Spinal cord (tissue), 10 donors: ENCODE results near the gene RTF2. TPM values are rescaled to one million over a fixed set of nuclear protein-coding genes. Genes with fewer than 3 reads are reported as not detected.
A peak's percentile ranks its signal among the peaks of the same experiment; 100 is the strongest.

Experiments
- DNase-seq, 6 donors: peaks; one replicate each; pipeline versions ENCODE4 v3.0.0 to v3.0.0-alpha.2; 2013 to 2015; ENCODE audit warnings: low spot score in 6 of 6, low read depth in 4 of 6
- H3K27ac ChIP-seq: one replicate; pipeline ENCODE4 v1.5.1; 2013; ENCODE audit warnings: low read depth, low read length, control low read depth
- H3K27me3 ChIP-seq: one replicate; pipeline ENCODE4 v1.6.1; 2013; ENCODE audit warnings: low read length; ENCODE audit not compliant: control insufficient read depth, insufficient read depth
- H3K36me3 ChIP-seq: one replicate; pipeline ENCODE4 v1.6.1; 2013; ENCODE audit warnings: low read length; ENCODE audit not compliant: control insufficient read depth, insufficient read depth
- H3K4me1 ChIP-seq: one replicate; pipeline ENCODE4 v1.6.1; 2013; ENCODE audit warnings: low read length; ENCODE audit not compliant: control insufficient read depth, insufficient read depth
- H3K4me3 ChIP-seq: one replicate; pipeline ENCODE4 v1.5.1; 2013; ENCODE audit warnings: low read depth, low read length, control low read depth
- H3K9me3 ChIP-seq: one replicate; pipeline ENCODE4 v1.6.1; 2013; ENCODE audit warnings: low read length; ENCODE audit not compliant: control insufficient read depth, insufficient read depth
- WGBS: methylation state at CpG from one replicate; pipeline ENCODE4 v1.1.5; 2013; ENCODE audit warnings: missing lambda C conversion rate; ENCODE audit not compliant: insufficient coverage; 5-methylcytosine and 5-hydroxymethylcytosine counted together
- polyA plus RNA-seq, 2 donors: library from polyadenylated mRNA; unstranded; fragments of 120-200 nt; gene quantifications; one replicate each; pipeline ENCODE4 v1.2.1, GENCODE V29; 2013; ENCODE audit not compliant: insufficient read length in 2 of 2
- total RNA-seq, 2 donors: library from RNA; depleted of rRNA in 1 of 2; stranded (reverse); fragments of 120-200 nt in 1 of 2; fragments of >200 nt in 1 of 2; gene quantifications; one replicate each; pipeline versions ENCODE4 v1.2.3 to v1.2.4, GENCODE V29; 2013 to 2014
- donor health status: healthy.

The RTF2 gene
- total and polyA plus RNA-seq, 4 donors: 63.3 to 128 (median 109) TPM

- H3K4me1 ChIP-seq: peaks cover 4% of the 10 kb centered on the region
- no peak for DNase-seq
- no peaks in the 10 kb centered on the region for H3K9me3 ChIP-seq
- peaks cover 5% of the 10 kb centered on the region for H3K27me3 ChIP-seq
- H3K36me3 ChIP-seq: no peaks in the 10 kb centered on the region
- no peak overlapping the region for H3K27ac ChIP-seq
- no peak overlapping the region for H3K4me3 ChIP-seq
- WGBS: no CpG with 5 or more reads among the region's 3 CpGs
These were observed 5.0 kb upstream of the RTF2 start for GRCh38 chr20:56463428-56463827.

DNA sequence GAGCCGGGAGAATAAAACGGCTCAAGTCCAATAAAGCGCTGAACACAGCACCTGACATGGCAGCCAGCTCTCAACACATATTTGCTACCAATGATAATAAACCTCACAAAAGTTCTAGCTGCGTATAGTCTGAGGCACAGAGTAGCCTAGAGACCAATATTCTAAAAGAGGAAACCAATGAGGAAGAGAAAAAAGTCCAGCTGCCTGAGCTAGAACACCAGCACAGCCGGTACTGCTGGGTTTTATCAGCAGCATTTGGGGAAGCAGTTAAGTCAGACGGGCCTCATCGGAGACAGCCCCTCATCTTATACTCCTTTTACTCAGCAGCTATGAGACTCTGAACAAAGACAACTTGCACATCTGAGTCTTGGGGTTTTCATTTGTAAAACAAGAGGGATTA, 2.4 kb upstream of the RTF2 start:
- no peak for DNase-seq
- Histone ChIP-seq H3K27me3 (peaks cover 4% of the 10 kb centered on the region), H3K9me3 (no peaks in the 10 kb centered on the region), H3K27ac (no peak overlapping the region), H3K36me3 (no peaks in the 10 kb centered on the region), H3K4me3 (no peak overlapping the region), H3K4me1 (peaks cover 4% of the 10 kb centered on the region)
- WGBS: 100% methylated on average over 1 of the region's 7 CpGs

GRCh38 chr20:56467968-56468315, 485 bp upstream of the RTF2 start:
- peaks cover 5% of the 10 kb centered on the region for H3K36me3 ChIP-seq
- no peaks in the 10 kb centered on the region for H3K27me3 ChIP-seq
- peak overlapping the region; percentile 85 for H3K4me3 ChIP-seq
- WGBS: 0% methylated on average over 2 of the region's 7 CpGs
- peaks cover 4% of the 10 kb centered on the region for H3K4me1 ChIP-seq
- no peaks in the 10 kb centered on the region for H3K9me3 ChIP-seq
- peak in 1 of 6 donors; percentile 13 for DNase-seq
- H3K27ac ChIP-seq: peak overlapping the region; percentile 73

- DNase-seq: no peak
- no peaks in the 10 kb centered on the region for H3K9me3 ChIP-seq
- peaks cover 16% of the 10 kb centered on the region for H3K36me3 ChIP-seq
- WGBS: 7% methylated on average over 3 of the region's 8 CpGs
- no peaks in the 10 kb centered on the region for H3K27me3 ChIP-seq
- peaks cover 4% of the 10 kb centered on the region for H3K4me1 ChIP-seq
- H3K4me3 ChIP-seq: peak overlapping the region; percentile 85
- peak overlapping the region; percentile 79 for H3K27ac ChIP-seq
These were observed 636 bp downstream of the RTF2 start for GRCh38 chr20:56469077-56469449.

DNA sequence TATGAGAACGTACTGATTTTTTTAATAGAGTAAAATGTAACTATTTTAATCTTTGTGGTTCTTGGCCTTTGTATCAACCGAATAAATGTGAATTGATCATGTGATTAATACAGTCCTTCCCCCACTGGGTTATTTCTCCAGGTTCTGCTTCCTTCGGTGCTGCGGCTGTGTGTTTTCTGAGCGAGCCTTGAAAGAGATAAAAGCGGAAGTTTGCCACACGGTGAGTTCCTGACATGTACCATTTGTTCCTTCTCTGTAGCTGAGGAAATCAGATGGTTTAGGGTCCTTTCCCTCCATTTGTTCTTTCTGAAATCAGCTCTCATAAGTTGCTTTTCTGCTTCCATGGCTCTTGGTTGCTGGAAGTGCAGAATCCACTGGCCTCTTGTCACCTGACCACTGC, 15.5 kb downstream of the RTF2 start:
- WGBS: 93% methylated on average over 5 of the region's 7 CpGs
- peaks cover 4% of the 10 kb centered on the region for H3K4me1 ChIP-seq
- H3K27me3 ChIP-seq: no peaks in the 10 kb centered on the region
- H3K36me3 ChIP-seq: peaks cover 42% of the 10 kb centered on the region
- no peak overlapping the region for H3K4me3 ChIP-seq
- H3K27ac ChIP-seq: no peak overlapping the region
- DNase-seq: no peak
- no peaks in the 10 kb centered on the region for H3K9me3 ChIP-seq

DNA sequence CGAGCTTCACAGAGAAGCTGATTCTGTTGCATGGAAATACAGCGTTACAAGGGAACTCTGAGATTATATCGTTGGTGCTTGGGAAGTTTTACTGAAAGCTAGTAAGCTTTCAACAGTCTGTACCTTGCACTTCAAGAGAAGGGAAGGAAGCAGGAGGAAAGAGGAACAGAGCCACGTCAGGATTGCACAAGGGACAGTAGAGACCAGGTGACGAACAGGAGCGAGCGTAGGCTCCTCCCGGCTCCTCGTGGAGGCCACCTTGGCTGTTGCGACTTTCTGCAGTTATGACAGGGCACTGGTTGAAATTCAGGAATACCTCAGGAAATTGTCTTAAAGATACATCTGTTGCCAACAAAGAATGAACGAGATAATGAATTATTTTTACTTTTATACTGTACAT, 18.8 kb downstream of the RTF2 start:
- Histone ChIP-seq H3K36me3 (peaks cover 50% of the 10 kb centered on the region), H3K27ac (no peak overlapping the region), H3K4me1 (peaks cover 4% of the 10 kb centered on the region), H3K27me3 (no peaks in the 10 kb centered on the region), H3K4me3 (no peak overlapping the region), H3K9me3 (no peaks in the 10 kb centered on the region)
- WGBS: 85% methylated on average over 9 of the region's 11 CpGs
- no peak for DNase-seq

- Histone ChIP-seq H3K27me3 (no peaks in the 10 kb centered on the region), H3K36me3 (peaks cover 57% of the 10 kb centered on the region), H3K4me3 (no peak overlapping the region), H3K9me3 (no peaks in the 10 kb centered on the region), H3K27ac (no peak overlapping the region), H3K4me1 (peaks cover 4% of the 10 kb centered on the region)
- 92% methylated on average over 3 of the region's 5 CpGs for WGBS
- DNase-seq: no peak
These were observed 20.1 kb downstream of the RTF2 start for GRCh38 chr20:56488566-56488965.

DNA sequence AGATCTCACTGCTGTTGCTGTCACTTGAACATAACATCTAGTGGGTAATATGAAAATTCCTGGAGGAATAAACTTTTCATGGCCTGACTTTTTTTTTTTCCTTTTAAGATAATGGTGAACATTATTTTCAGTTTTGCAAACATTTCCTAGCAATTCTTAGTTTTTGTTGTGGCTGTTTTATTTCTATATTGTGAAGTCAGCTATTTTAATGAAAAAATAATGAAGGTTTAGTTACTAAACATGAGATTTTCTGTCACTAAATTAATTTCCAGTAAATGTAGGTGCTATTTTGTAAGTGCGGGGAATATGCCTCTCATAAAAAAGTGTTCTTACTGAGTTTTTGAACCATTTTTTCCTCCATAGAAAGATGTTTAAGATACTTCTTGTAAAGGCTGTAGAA, 32.7 kb downstream of the RTF2 start:
- Histone ChIP-seq H3K9me3 (no peaks in the 10 kb centered on the region), H3K27ac (no peak overlapping the region), H3K36me3 (peaks cover 9% of the 10 kb centered on the region), H3K27me3 (no peaks in the 10 kb centered on the region), H3K4me1 (no peaks in the 10 kb centered on the region), H3K4me3 (no peak overlapping the region)
- no CpG with 5 or more reads among the region's 1 CpG for WGBS
- DNase-seq: no peak

- no peak overlapping the region for H3K27ac ChIP-seq
- 87% methylated on average over 7 of the region's 8 CpGs for WGBS
- no peak overlapping the region for H3K4me3 ChIP-seq
- H3K4me1 ChIP-seq: no peaks in the 10 kb centered on the region
- H3K36me3 ChIP-seq: peaks cover 15% of the 10 kb centered on the region
- H3K27me3 ChIP-seq: no peaks in the 10 kb centered on the region
- no peak for DNase-seq
- H3K9me3 ChIP-seq: no peaks in the 10 kb centered on the region
These were observed 35.5 kb downstream of the RTF2 start for GRCh38 chr20:56503916-56504315.

DNA sequence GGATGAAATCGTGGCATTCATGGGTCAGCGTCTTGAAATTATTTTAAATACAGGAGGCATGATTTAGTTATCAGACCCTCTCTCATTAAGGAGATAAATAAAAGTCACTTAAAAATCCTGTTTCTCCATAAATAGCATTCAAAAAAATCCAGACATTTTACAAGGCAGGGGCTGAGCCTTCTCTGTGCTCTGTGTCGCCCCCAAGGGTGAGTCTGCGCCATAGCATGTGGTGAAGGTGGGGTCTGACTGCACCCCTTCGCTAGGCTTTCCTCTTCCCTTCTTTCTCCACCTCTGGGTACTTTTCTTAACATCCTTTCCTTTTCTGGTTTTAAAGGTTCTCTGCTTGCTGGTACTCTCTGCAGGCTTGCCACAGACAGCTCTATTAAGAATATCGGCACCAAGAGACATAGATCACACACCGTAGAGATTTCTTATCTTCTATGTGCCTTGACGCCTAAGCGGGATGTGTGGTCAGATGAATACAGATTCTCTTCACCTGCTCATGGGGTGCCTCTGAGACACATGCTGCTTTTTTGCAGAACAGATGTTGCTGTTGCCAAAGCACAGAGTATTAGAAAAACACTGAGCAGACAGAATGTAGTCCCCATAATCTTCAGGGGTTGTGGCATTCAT, 36.1 kb downstream of the RTF2 start:
- DNase-seq: no peak
- peaks cover 15% of the 10 kb centered on the region for H3K36me3 ChIP-seq
- no peak overlapping the region for H3K27ac ChIP-seq
- no peaks in the 10 kb centered on the region for H3K27me3 ChIP-seq
- H3K4me1 ChIP-seq: no peaks in the 10 kb centered on the region
- no peaks in the 10 kb centered on the region for H3K9me3 ChIP-seq
- H3K4me3 ChIP-seq: no peak overlapping the region
- WGBS: 86% methylated on average over 6 of the region's 9 CpGs
